Measurements from ENCODE around the gene UNC5A. TPM values are rescaled to one million over a fixed set of nuclear protein-coding genes. Genes with fewer than 3 reads are reported as not detected.

Gene UNC5A
- total RNA-seq, 1 donor from 2014 or later, result 0.41 TPM

DNA sequence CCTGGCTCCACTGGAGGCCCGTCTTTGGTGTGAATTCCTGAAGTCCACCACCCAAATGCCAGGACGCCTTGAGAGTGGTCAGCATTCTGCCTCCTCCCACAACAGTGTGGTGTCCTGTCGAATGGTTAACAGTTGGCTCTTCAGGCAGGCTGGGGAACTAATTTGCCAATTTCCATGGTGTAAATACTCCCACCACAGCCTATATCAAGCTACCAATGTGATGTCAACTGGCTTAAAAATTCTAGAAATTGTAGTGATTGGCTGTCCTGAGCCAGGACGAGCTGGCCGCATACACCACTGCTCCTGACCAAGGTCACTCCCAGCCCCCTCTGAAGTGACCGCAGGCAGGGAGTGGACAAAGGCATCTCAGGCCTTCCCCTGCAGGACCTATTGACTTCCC is 11.1 kb downstream of the UNC5A start:
- no peak for DNase-seq

DNA sequence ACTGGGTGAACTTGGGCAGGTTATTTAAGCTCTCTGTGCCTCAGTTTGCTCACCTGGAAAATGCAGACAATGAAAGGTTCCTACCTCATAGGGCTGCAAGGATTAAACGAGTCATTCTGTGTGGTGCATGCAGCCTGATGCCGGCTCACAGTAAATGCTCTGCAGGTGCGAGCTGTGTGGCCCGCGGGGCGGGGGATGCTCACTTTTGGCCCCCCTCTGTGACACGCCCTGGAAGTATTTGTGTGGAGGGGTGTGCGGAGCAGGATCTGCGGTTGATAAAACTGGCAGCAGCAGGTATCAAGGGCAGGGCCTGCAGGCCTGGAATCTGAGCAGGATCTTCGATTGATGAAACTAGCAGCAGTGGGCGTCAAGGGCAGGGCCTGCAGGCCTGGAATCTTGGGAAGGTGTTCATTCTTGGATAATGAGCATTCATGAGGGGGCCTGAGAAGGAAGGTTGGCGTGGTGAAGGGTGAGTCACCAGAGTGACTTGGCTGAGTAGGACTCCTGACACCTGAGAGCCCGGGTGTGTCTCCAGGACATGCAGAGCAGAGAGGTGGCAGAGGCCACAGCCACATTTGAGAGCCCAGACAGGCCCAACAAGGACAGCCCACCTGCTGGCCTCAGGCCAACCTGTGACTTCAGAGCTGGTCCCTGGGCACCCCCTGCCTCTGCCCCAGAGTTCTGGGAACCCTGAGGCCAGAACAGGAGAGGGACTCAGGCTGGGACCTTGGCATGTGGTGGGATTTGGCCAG is 11.9 kb downstream of the UNC5A start:
- DNase-seq, result no peak

- no peak for DNase-seq
These were observed 12.6 kb downstream of the UNC5A start for GRCh38 chr5:176822793-176823481.

DNA sequence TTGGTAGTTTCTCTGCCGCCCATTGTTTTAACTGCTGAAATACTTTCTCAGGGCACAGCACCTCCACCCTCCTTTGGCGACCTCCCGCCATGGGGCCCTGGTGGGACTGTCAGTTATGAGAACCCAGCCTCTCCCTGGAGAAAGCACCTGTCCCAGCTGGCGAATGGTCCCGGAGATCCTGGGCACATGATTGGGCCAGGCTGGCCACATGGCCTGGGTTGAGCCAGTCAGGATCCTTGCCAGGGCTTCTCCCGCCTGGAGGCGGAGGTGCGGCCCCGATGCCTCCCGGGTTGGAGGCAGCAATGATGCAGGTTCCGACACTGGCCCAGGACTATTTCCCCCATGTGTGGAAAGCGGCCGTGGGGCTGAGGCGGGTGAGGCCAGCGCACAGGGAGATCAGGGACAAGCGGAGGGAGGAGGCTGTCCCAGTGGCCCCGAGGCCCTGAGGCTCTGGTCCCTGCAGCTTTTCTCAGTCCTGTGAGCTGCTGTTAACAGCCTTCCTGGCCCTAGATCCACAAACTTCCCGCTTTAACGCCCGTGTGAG is 13.6 kb downstream of the UNC5A start:
- DNase-seq, result no peak

- no peak for DNase-seq
These were observed 14.2 kb downstream of the UNC5A start for GRCh38 chr5:176824604-176825003.

GRCh38 chr5:176825234-176825633 is 14.9 kb downstream of the UNC5A start:
- DNase-seq, result no peak

DNA sequence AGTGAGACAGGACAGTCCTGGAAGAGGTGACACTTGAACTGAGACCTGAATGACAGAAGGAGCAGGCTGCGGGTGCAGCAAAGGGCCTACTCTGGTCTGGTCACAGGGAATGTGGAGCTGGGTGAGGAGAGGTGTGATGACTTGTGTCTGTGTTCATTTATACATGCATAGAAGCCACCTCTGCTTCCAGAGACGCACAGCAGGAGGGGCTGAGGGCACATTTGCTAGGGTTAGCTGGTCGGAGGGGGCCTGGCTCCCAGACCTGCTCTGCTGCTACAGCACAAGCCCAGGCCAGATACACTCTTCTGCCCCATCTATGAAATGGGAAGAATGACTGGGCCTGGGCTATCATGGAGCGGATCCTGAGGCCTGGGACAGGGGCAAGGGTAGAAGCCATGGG is 15.6 kb downstream of the UNC5A start:
- DNase-seq, result no peak

GRCh38 chr5:176827736-176828414 is 17.5 kb downstream of the UNC5A start:
- DNase-seq, result no peak

DNA sequence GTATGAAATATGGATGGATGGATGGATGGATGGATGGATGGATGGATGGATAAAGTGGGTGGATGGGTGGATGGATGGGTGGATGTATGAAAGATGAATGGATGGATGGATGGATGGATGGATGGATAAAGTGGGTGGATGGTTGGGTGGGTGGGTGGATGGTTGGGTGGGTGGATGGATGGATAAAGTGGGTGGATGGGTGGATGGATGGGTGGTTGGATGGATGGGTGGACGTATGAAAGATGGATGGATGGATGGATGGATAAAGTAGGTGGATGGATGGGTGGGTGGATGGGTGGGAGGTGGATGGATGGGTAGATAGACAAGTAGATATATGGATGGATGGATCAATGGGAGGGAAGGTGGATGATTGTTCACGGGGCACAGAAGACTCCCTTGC is 19.0 kb downstream of the UNC5A start:
- DNase-seq, result no peak

- DNase-seq, result no peak
These were observed 20.1 kb downstream of the UNC5A start for GRCh38 chr5:176830422-176830994.

GRCh38 chr5:176830995-176831423 is 20.6 kb downstream of the UNC5A start:
- DNase-seq, result no peak

DNA sequence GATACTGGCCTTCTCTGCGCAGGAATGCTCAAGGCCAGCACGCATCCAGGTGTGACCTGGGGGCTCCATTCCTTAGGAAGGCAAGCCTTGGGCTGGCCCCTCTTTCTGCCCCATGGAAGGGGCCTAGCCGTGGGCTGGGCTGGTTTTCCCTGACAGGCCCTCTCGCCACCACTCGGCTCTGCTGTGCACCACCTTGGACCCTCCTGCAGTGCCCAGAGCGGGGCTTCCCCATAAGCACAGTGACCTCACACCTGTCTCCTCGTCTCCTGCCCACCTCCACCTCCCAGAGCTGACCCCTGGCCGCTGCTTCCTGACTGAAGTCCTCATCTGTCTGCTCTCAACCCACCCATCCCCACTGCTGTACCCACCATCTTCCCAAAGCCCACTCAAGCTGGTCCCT is 21.1 kb downstream of the UNC5A start:
- no peak for DNase-seq

GRCh38 chr5:176832162-176832561 is 21.8 kb downstream of the UNC5A start:
- no peak for DNase-seq

- DNase-seq, result no peak
These were observed 22.9 kb downstream of the UNC5A start for GRCh38 chr5:176833286-176833685.

GRCh38 chr5:176835918-176836317 is 25.6 kb downstream of the UNC5A start:
- DNase-seq, result no peak

- no peak for DNase-seq
These were observed 26.7 kb downstream of the UNC5A start for GRCh38 chr5:176836811-176837706.

- DNase-seq, result peak; percentile 97
These were observed 27.4 kb downstream of the UNC5A start for GRCh38 chr5:176837707-176838115.

DNA sequence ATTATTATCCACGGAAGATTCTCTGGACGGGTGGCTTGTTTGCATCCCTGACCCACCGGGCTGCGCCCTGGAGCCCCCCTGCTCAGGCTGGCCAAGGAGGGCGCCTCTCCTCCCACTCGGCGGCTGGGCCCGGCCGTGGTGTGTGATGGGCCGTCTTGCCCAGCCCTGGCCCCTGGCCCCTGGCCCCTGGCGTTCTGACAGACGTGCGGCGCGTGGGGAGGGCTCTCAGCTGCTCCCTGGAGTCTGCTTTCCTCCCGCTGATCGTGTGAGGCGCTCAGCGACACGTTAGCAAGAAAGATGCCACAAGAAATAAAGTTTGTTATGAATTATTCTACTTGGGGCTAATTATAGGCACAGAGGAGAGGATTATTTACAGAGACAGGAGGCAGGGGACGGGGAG is 33.3 kb downstream of the UNC5A start:
- DNase-seq, result no peak

DNA sequence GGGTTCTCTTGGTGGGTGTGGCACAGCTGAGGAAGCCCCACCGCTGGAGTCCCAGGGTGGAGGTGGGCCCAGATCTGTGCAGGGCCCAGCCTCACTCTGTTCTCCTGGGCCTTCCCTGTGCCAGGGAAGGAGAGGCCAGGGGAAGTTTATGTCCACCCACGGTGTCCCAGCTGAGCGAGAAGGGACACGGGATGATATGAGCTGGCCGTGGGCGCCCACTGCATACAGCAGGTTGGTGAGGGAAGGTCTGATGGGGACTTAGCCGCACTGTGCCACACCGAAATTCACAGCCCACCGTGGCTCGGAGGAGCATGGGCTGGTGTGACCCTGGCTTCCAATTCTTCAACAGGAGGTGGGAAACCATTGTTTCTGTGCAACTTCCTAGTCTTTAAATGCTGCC is 33.9 kb downstream of the UNC5A start:
- DNase-seq, result no peak

DNA sequence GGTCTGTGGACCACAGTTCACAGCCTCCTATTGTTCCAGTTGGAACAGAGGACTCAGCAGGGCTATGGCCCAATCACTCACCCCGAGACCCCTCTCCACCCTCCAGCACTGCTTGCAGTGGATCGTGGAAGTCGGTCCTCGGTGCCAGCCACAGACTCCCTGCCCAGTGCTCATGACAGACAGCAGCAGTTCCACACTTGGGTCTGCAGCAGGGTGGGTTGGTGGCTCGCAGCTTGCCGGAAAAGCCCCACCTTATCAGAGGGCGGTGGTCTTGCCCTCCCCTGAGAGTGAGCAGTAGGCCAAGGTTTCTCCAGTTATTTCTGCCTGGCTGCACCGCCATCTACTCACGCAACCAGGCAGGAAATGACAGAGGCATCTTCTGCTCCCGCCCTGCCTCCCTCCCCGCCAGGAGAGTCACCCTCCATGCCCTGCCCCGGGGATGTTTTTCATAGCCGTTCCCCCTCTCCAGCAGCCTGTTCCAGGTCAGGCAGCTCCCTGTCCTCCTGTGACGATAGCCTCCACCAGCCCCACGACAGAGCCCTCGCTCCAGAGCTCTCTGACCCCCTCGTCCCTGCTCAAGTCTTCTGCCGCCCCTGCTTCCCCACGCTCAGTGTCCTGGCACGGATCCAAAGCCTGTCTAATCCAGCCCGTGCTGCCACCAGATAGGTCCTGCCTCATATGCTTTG is 34.5 kb downstream of the UNC5A start:
- DNase-seq, result peak; percentile 21

DNA sequence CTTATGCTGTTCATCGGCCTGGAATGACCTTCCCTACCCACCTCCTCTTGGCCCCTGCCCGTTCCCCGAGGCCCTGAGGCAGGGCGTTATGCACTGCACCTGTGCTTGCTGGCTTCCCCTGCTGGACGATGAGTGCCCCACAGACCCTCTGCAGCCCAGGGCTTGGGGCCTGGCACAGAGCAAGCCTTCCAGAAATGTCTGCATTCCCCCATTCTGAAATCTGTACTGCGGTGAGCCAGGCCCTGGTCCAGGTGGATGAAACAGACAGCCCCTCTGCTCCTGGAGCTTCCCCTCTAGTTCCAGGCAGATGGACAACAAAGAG is 35.0 kb downstream of the UNC5A start:
- no peak for DNase-seq
